H1 (cell line): ENCODE data around the gene MSH2. TPM values are rescaled to one million over a fixed set of nuclear protein-coding genes. Genes with fewer than 3 reads are reported as not detected.

ENCODE experiments used
- CTCF ChIA-PET: fragments of 300-600 bp; sonication (Branson Sonifier 250); formaldehyde crosslinking; loops from one replicate; lab custom pipeline; 2021; ENCODE audit not compliant: partially characterized antibody; lab: Charles Lee
- POLR2A ChIA-PET: fragments of 300-600 bp; sonication (Branson Sonifier 250); formaldehyde crosslinking; loops from one replicate; lab custom pipeline; 2021; ENCODE audit warnings: inconsistent platforms; ENCODE audit not compliant: partially characterized antibody; lab: Charles Lee
- DNase-seq, 2 experiments: peaks; one replicate each; pipeline versions ENCODE4 v3.0.0 to v3.0.0-alpha.2; 2010 to 2022; ENCODE audit warnings: low spot score in 2 of 2, low read depth in 1 of 2, mixed read lengths in 1 of 2
- FAIRE-seq: peaks from 2 replicates; lab custom pipeline; 2011; peaks lifted over from hg19 to GRCh38; lab: Jason Lieb, UNC
- H2AFZ ChIP-seq: 2 replicates; pipeline ENCODE4 v1.8.1; 2012; ENCODE audit warnings: low read length, inconsistent platforms
- H2AK5ac ChIP-seq: 2 replicates; pipeline ENCODE4 v1.6.1; 2013; ENCODE audit warnings: low read depth, low read length
- H2BK120ac ChIP-seq: replicated peaks from 2 replicates; pipeline ENCODE3; 2013; ENCODE audit warnings: low read depth, low read length, inconsistent platforms
- H2BK12ac ChIP-seq: 2 replicates; pipeline ENCODE4 v1.6.1; 2013; ENCODE audit warnings: low read depth, low read length
- H2BK15ac ChIP-seq: 2 replicates; pipeline ENCODE4 v1.6.1; 2013; ENCODE audit warnings: low read length
- H2BK20ac ChIP-seq: 2 replicates; pipeline ENCODE4 v1.6.1; 2013; ENCODE audit warnings: low read length
- H2BK5ac ChIP-seq: 2 replicates; pipeline ENCODE4 v1.6.1; 2013; ENCODE audit warnings: low read depth, low read length
- H3K14ac ChIP-seq: 2 replicates; pipeline ENCODE4 v1.6.1; 2013; ENCODE audit warnings: inconsistent platforms; ENCODE audit not compliant: insufficient read length
- H3K18ac ChIP-seq: 2 replicates; pipeline ENCODE4 v1.6.1; 2013; ENCODE audit warnings: low read length; ENCODE audit errors: extremely low read depth
- H3K23ac ChIP-seq: 2 replicates; pipeline ENCODE4 v1.6.1; 2013; ENCODE audit warnings: inconsistent platforms; ENCODE audit not compliant: insufficient read length
- H3K23me2 ChIP-seq: 2 replicates; pipeline ENCODE4 v1.6.1; 2013; ENCODE audit warnings: low read depth, low read length
- H3K27ac ChIP-seq: 2 replicates; pipeline ENCODE4 v1.6.1; 2011; ENCODE audit warnings: low read depth, low read length, inconsistent platforms
- H3K27me3 ChIP-seq, 4 experiments: replicated peaks in 1 of 4; 1 replicate in 1 of 4; 2 replicates in 3 of 4; pipeline versions ENCODE4 v1.6.1 to v1.8.1; 2011 to 2013; ENCODE audit warnings: low read length in 3 of 4, mild to moderate bottlenecking in 3 of 4, inconsistent platforms in 2 of 4, mixed read lengths in 2 of 4, moderate library complexity in 1 of 4; ENCODE audit not compliant: control insufficient read depth in 3 of 4, insufficient read depth in 3 of 4; ENCODE audit errors: extremely low read depth in 1 of 4
- H3K36me3 ChIP-seq, 4 experiments: 2 replicates each; pipeline versions ENCODE4 v1.6.1 to v1.8.1; 2011 to 2013; ENCODE audit warnings: mild to moderate bottlenecking in 4 of 4, low read length in 3 of 4, moderate library complexity in 2 of 4, control low read depth in 1 of 4, inconsistent platforms in 1 of 4; ENCODE audit not compliant: insufficient read depth in 4 of 4, control insufficient read depth in 2 of 4
- H3K4ac ChIP-seq: replicated peaks from 2 replicates; pipeline ENCODE3; 2013; ENCODE audit warnings: low read length, low read depth, mixed read lengths, inconsistent platforms; ENCODE audit not compliant: insufficient read length
- H3K4me1 ChIP-seq, 4 experiments: replicated peaks in 1 of 4; 1 replicate in 1 of 4; 2 replicates in 3 of 4; pipeline versions ENCODE4 v1.6.1 to v1.8.1; 2011 to 2013; ENCODE audit warnings: low read length in 3 of 4, inconsistent platforms in 2 of 4, mixed read lengths in 1 of 4; ENCODE audit not compliant: insufficient read depth in 4 of 4, control insufficient read depth in 3 of 4
- H3K4me2 ChIP-seq, 2 experiments: 2 replicates each; pipeline versions ENCODE4 v1.6.1 to v1.8.1; 2011 to 2013; ENCODE audit warnings: low read depth in 2 of 2, low read length in 2 of 2, control low read depth in 1 of 2, inconsistent platforms in 1 of 2, mild to moderate bottlenecking in 1 of 2; ENCODE audit not compliant: insufficient read depth in 1 of 2
- H3K4me3 ChIP-seq, 4 experiments: fragments of 200-600, 300-600 bp in 1 of 4; sonication (generic), shearing (Covaris generic), sonication (Bioruptor Twin) in 1 of 4; 2 replicates each; pipeline versions ENCODE4 v1.5.1 to v1.8.1; 2011 to 2016; ENCODE audit warnings: low read length in 4 of 4, low read depth in 3 of 4, control low read depth in 2 of 4, inconsistent platforms in 2 of 4, mild to moderate bottlenecking in 2 of 4, mixed read lengths in 1 of 4, moderate library complexity in 1 of 4; ENCODE audit not compliant: insufficient read depth in 2 of 4; ENCODE audit errors: extremely low read depth in 1 of 4
- H3K56ac ChIP-seq: replicated peaks from 2 replicates; pipeline ENCODE3; 2013; ENCODE audit warnings: low read depth, mild to moderate bottlenecking, mixed read lengths, low read length, inconsistent platforms; ENCODE audit not compliant: insufficient read length
- H3K79me1 ChIP-seq: 2 replicates; pipeline ENCODE4 v1.6.1; 2013; ENCODE audit warnings: low read depth, low read length, control low read depth
- H3K79me2 ChIP-seq, 2 experiments: 2 replicates each; pipeline versions ENCODE4 v1.6.1 to v1.8.1; 2012 to 2013; ENCODE audit warnings: low read length in 2 of 2, mild to moderate bottlenecking in 2 of 2, inconsistent platforms in 1 of 2; ENCODE audit not compliant: insufficient read depth in 2 of 2, control insufficient read depth in 1 of 2
- H3K9ac ChIP-seq, 4 experiments: replicated peaks in 1 of 4; 1 replicate in 1 of 4; 2 replicates in 3 of 4; pipeline versions ENCODE4 v1.6.1 to v1.8.1; 2011 to 2013; ENCODE audit warnings: low read depth in 3 of 4, low read length in 3 of 4, control low read depth in 2 of 4, mild to moderate bottlenecking in 2 of 4, moderate library complexity in 2 of 4, inconsistent platforms in 1 of 4; ENCODE audit errors: extremely low read depth in 1 of 4
- H3K9me3 ChIP-seq, 2 experiments: 2 replicates each; pipeline versions ENCODE4 v1.6.1 to v1.8.1; 2012 to 2013; ENCODE audit warnings: mild to moderate bottlenecking in 2 of 2, moderate library complexity in 2 of 2, control low read depth in 1 of 2, inconsistent platforms in 1 of 2, low read depth in 1 of 2, low read length in 1 of 2, mixed read lengths in 1 of 2; ENCODE audit not compliant: insufficient read depth in 2 of 2
- H4K20me1 ChIP-seq, 2 experiments: replicated peaks in 1 of 2; 2 replicates each; pipeline versions ENCODE3 to v1.8.1; 2011 to 2013; ENCODE audit warnings: inconsistent platforms in 2 of 2, low read length in 2 of 2, mild to moderate bottlenecking in 1 of 2; ENCODE audit not compliant: insufficient read depth in 2 of 2, control insufficient read depth in 1 of 2
- H4K5ac ChIP-seq: 2 replicates; pipeline ENCODE4 v1.6.1; 2013; ENCODE audit warnings: low read length, low read depth, mixed read lengths, inconsistent platforms; ENCODE audit not compliant: insufficient read length
- H4K8ac ChIP-seq: 2 replicates; pipeline ENCODE4 v1.8.0; 2013; ENCODE audit warnings: mild to moderate bottlenecking, moderate library complexity, low read length, inconsistent platforms; ENCODE audit not compliant: insufficient read depth; ENCODE audit errors: extremely low read depth
- H4K91ac ChIP-seq: replicated peaks from 2 replicates; pipeline ENCODE3; 2013; ENCODE audit warnings: low read length, mixed read lengths, inconsistent platforms; ENCODE audit not compliant: insufficient read length
- ASH2L ChIP-seq: fragments of 200-600, 300-600 bp; sonication (generic); IDR thresholded peaks from one replicate; pipeline ENCODE4 v1.7.1; 2017; ENCODE audit warnings: low read length
- BACH1 ChIP-seq: IDR thresholded peaks from 2 replicates; pipeline ENCODE4 v1.6.1; 2012; ENCODE audit warnings: low read length, improper control_type of control experiment
- CBX5 ChIP-seq: fragments of 300-800, 300-1000 bp; sonication (generic); IDR thresholded peaks from 2 replicates; pipeline ENCODE4 v1.7.1; 2016; ENCODE audit warnings: antibody characterized with exemption, low read length, low read depth
- EP300 ChIP-seq, 2 experiments: IDR thresholded peaks; 1 replicate in 1 of 2; 2 replicates in 1 of 2; pipeline ENCODE4 v1.6.1; 2011 to 2012; ENCODE audit warnings: low read depth in 2 of 2, low read length in 2 of 2, mild to moderate bottlenecking in 2 of 2, borderline replicate concordance in 1 of 2, inconsistent platforms in 1 of 2, moderate library complexity in 1 of 2
- JUND ChIP-seq: IDR thresholded peaks from 2 replicates; pipeline ENCODE4 v1.6.1; 2011; ENCODE audit warnings: mild to moderate bottlenecking, improper control_type of control experiment, low read length
- MAFK ChIP-seq: IDR thresholded peaks from 2 replicates; pipeline ENCODE4 v1.6.1; 2012; ENCODE audit warnings: low read depth, mild to moderate bottlenecking, improper control_type of control experiment, low read length
- MAX ChIP-seq: IDR thresholded peaks from 2 replicates; pipeline ENCODE4 v1.6.1; 2012; ENCODE audit warnings: inconsistent platforms
- POLR2AphosphoS5 ChIP-seq: IDR thresholded peaks from 2 replicates; pipeline ENCODE4 v1.6.1; 2011; ENCODE audit warnings: low read depth, low read length
- RFX5 ChIP-seq: IDR thresholded peaks from 2 replicates; pipeline ENCODE4 v1.6.1; 2011; ENCODE audit warnings: low read depth, low read length, improper control_type of control experiment, borderline replicate concordance
- RXRA ChIP-seq: IDR thresholded peaks from 2 replicates; pipeline ENCODE4 v1.6.1; 2011; ENCODE audit warnings: low read depth, mild to moderate bottlenecking, low read length, moderate library complexity; ENCODE audit not compliant: insufficient read depth
- SP1 ChIP-seq: IDR thresholded peaks from 2 replicates; pipeline ENCODE4 v1.6.1; 2011; ENCODE audit warnings: low read depth, low read length
- SRF ChIP-seq: IDR thresholded peaks from 2 replicates; pipeline ENCODE4 v1.6.1; 2011; ENCODE audit warnings: mild to moderate bottlenecking, low read depth, low read length, moderate library complexity
- TAF1 ChIP-seq: IDR thresholded peaks from 2 replicates; pipeline ENCODE4 v1.6.1; 2011; ENCODE audit warnings: mild to moderate bottlenecking, low read depth, low read length
- TCF12 ChIP-seq: IDR thresholded peaks from 2 replicates; pipeline ENCODE4 v1.6.1; 2011; ENCODE audit warnings: low read depth, mild to moderate bottlenecking, low read length
- whole genome bisulfite sequencing, 2 experiments: shearing (Covaris generic) in 1 of 2; methylation state at CpG; one replicate each; pipeline versions ENCODE4 v1.1.6 to v1.1.7; 2013 to 2015; ENCODE audit warnings: low lambda C conversion rate in 2 of 2, mixed read lengths in 2 of 2, inconsistent platforms in 1 of 2, low coverage in 1 of 2, missing lambda C conversion rate in 1 of 2; ENCODE audit not compliant: insufficient replicate concordance in 2 of 2, insufficient coverage in 1 of 2, insufficient read length in 1 of 2; ENCODE audit errors: extremely low coverage in 1 of 2, missing lambda C conversion rate in 1 of 2; 5-methylcytosine and 5-hydroxymethylcytosine counted together
- polyA plus RNA-seq, 7 experiments: library from polyadenylated mRNA; depleted of rRNA in 3 of 7; stranded (reverse) in 5 of 7; unstranded in 2 of 7; fragments of >200 nt in 5 of 7; fragments of 200-250 nt in 2 of 7; gene quantifications; 1 replicate in 5 of 7; 2 replicates in 1 of 7; 4 replicates in 1 of 7; pipeline versions ENCODE4 v1.2.1 to v1.2.3, GENCODE V29; 2011 to 2013; ENCODE audit warnings: missing spikeins in 2 of 7, mixed read lengths in 2 of 7
- total RNA-seq: library from RNA; stranded (reverse); fragmentation: NEBNext Ultra II Directional; extraction: Animal tissue kit (Norgen Biotek cat#: 25700); gene quantifications from 2 replicates; pipeline ENCODE4 v1.2.1, GENCODE V29; 2021
- TF ChIP-seq, protein P1 (sequence below): IDR thresholded peaks from 2 replicates; pipeline ENCODE4 v1.6.1; 2011; ENCODE audit warnings: low read depth, mild to moderate bottlenecking, low read length; ENCODE audit not compliant: insufficient read depth

The MSH2 gene
- total and polyA plus RNA-seq, 2 of the 8 experiments (the other 6 are each of a cell fraction or from before 2014, with no cell fraction given), result 64.1 to 228 TPM

GRCh38 chr2:47519147-47519537 is 116.2 kb downstream of the MSH2 start:
- DNase-seq (no peak), FAIRE-seq (no peak)
- H3K9me3 ChIP-seq, result no peaks in the 10 kb centered on the region
- no peak overlapping the region for H2BK15ac ChIP-seq
- no peak overlapping the region for H3K4me2 ChIP-seq
- H4K8ac ChIP-seq, result no peak overlapping the region
- H3K23me2 ChIP-seq, result no peaks in the 10 kb centered on the region
- H2BK120ac ChIP-seq, result no peak overlapping the region
- no peak overlapping the region for H4K5ac ChIP-seq
- no peak overlapping the region for H2BK5ac ChIP-seq
- H3K79me1 ChIP-seq, result no peaks in the 10 kb centered on the region; the same call in 1 of the 2 replicates
- H3K27me3 ChIP-seq, result no peaks in the 10 kb centered on the region
- H4K20me1 ChIP-seq, result no peaks in the 10 kb centered on the region
- H3K56ac ChIP-seq, result no peak overlapping the region
- H3K79me2 ChIP-seq, result no peaks in the 10 kb centered on the region
- H3K23ac ChIP-seq, result no peak overlapping the region
- no peak overlapping the region for H2BK12ac ChIP-seq
- ChIA-PET POLR2A (interaction anchor here (1.1 to 1.6 kb wide), 3 partner anchors 15 to 117 kb away, joined by 3 to 4 read pairs (median 4); partner anchors contain the start of gene MSH2), CTCF (interaction anchor here (0.7 to 2.7 kb wide), 6 partner anchors 9 to 252 kb away, joined by 3 to 13 read pairs (median 4); no protein-coding TSS in a partner anchor)
- no peak overlapping the region for H3K14ac ChIP-seq
- no peak overlapping the region for H2AFZ ChIP-seq
- no peak overlapping the region for H3K9ac ChIP-seq
- 93% methylated on average over 9 of the region's 9 CpGs; no CpG with 5 or more reads in 1 of the 2 experiments for WGBS, 2 experiments
- H2AK5ac ChIP-seq, result no peak overlapping the region
- H4K91ac ChIP-seq, result no peak overlapping the region
- H3K18ac ChIP-seq, result no peak overlapping the region
- H3K4ac ChIP-seq, result no peak overlapping the region
- no peak overlapping the region for H3K27ac ChIP-seq
- H3K36me3 ChIP-seq, result peaks cover 0 to 4% (median 2%) of the 10 kb centered on the region in 4 experiments; a peak in 2 of 8 replicates
- H3K4me1 ChIP-seq, result peaks cover 3 to 11% (median 7%) of the 10 kb centered on the region in 4 experiments
- H2BK20ac ChIP-seq, result no peak overlapping the region
- H3K4me3 ChIP-seq, result no peak overlapping the region
- TF ChIP-seq TAF1, result no peak
- TF ChIP-seq RXRA, result no peak
- no peak for TF ChIP-seq JUND
- no peak for TF ChIP-seq TCF12
- no peak for TF ChIP-seq SP1
- TF ChIP-seq CBX5, result no peak
- TF ChIP-seq MAFK, result no peak
- TF ChIP-seq, protein P1, sequence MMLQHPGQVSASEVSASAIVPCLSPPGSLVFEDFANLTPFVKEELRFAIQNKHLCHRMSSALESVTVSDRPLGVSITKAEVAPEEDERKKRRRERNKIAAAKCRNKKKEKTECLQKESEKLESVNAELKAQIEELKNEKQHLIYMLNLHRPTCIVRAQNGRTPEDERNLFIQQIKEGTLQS, result no peak
- TF ChIP-seq BACH1, result no peak
- no peak for TF ChIP-seq POLR2AphosphoS5
- no peak for TF ChIP-seq MAX
- TF ChIP-seq SRF, result no peak
- TF ChIP-seq ASH2L, result no peak
- TF ChIP-seq RFX5, result no peak
- TF ChIP-seq EP300 (IDR thresholded peaks at IDR 0.05; ENCODE audit: borderline replicate concordance in 1 of 2, low read depth in 2 of 2, low read length in 2 of 2), result no peak
